Esophagus muscularis mucosa (tissue), 4 donors: Measurements from ENCODE around the gene KLHL30.

Source experiments
- CTCF ChIP-seq, 3 experiments: fragments of 200-600 bp in 2 of 3; fragments of 450-650 bp in 1 of 3; sonication (generic) in 2 of 3; IDR thresholded peaks; one replicate each; pipeline ENCODE4 v1.5.1; 2017 to 2019; ENCODE audit warnings: antibody characterized with exemption in 3 of 3, mild to moderate bottlenecking in 2 of 3, moderate library complexity in 1 of 3
- EP300 ChIP-seq: sonication (generic); formaldehyde crosslinking; IDR thresholded peaks from one replicate; pipeline ENCODE4 v1.6.1; 2017; ENCODE audit warnings: antibody characterized with exemption
- POLR2A ChIP-seq: fragments of 450-650 bp; IDR thresholded peaks from one replicate; pipeline ENCODE4 v1.6.1; 2017; ENCODE audit warnings: antibody characterized with exemption, moderate library complexity, mild to moderate bottlenecking, low read depth

GRCh38 chr2:238134393-238134785 lies 4.1 kb upstream of the KLHL30 start:
- TF ChIP-seq CTCF (IDR thresholded peaks at IDR 0.05) (no peak), POLR2A (no peak), EP300 (no peak)
